Parathyroid adenoma (tissue), 2 donors: Measurements from ENCODE around the gene UNCX.

Experiments
- H2AFZ ChIP-seq: fragments of 300-600 bp; sonication (generic); one replicate; pipeline ENCODE4 v1.7.0; 2017; ENCODE audit warnings: antibody characterized with exemption, mild to moderate bottlenecking
- H3K27ac ChIP-seq: fragments of 300-600 bp; sonication (generic); one replicate; pipeline ENCODE4 v1.7.0; 2017
- H3K27me3 ChIP-seq: fragments of 300-600 bp; sonication (generic); one replicate; pipeline ENCODE4 v1.7.0; 2017; ENCODE audit warnings: low read length; ENCODE audit not compliant: control insufficient read depth, insufficient read depth
- H3K36me3 ChIP-seq: fragments of 300-600 bp; sonication (generic); one replicate; pipeline ENCODE4 v1.7.0; 2017; ENCODE audit warnings: low read length; ENCODE audit not compliant: control insufficient read depth, insufficient read depth
- H3K4me1 ChIP-seq: fragments of 300-600 bp; sonication (generic); one replicate; pipeline ENCODE4 v1.7.0; 2017; ENCODE audit warnings: control low read depth
- H3K4me2 ChIP-seq: fragments of 300-600 bp; sonication (generic); one replicate; pipeline ENCODE4 v1.7.0; 2017; ENCODE audit warnings: low read length
- H3K4me3 ChIP-seq: fragments of 300-600 bp; sonication (generic); one replicate; pipeline ENCODE4 v1.7.0; 2017; ENCODE audit warnings: low read depth, low read length
- H3K79me2 ChIP-seq: fragments of 300-600 bp; sonication (generic); one replicate; pipeline ENCODE4 v1.7.0; 2017; ENCODE audit warnings: control low read depth
- H3K9ac ChIP-seq: fragments of 300-600 bp; sonication (generic); one replicate; pipeline ENCODE4 v1.7.0; 2017; ENCODE audit warnings: mild to moderate bottlenecking
- H3K9me3 ChIP-seq: fragments of 300-600 bp; sonication (generic); one replicate; pipeline ENCODE4 v1.7.0; 2017; ENCODE audit warnings: low read length; ENCODE audit not compliant: control insufficient read depth
- TF ChIP-seq, protein P1 (sequence below): fragments of 300-600 bp; sonication (generic); IDR thresholded peaks from one replicate; pipeline ENCODE4 v1.7.0; 2017; ENCODE audit warnings: antibody characterized with exemption, mild to moderate bottlenecking
- donor health status: primary hyperparathyroidism.

The UNCX gene

DNA sequence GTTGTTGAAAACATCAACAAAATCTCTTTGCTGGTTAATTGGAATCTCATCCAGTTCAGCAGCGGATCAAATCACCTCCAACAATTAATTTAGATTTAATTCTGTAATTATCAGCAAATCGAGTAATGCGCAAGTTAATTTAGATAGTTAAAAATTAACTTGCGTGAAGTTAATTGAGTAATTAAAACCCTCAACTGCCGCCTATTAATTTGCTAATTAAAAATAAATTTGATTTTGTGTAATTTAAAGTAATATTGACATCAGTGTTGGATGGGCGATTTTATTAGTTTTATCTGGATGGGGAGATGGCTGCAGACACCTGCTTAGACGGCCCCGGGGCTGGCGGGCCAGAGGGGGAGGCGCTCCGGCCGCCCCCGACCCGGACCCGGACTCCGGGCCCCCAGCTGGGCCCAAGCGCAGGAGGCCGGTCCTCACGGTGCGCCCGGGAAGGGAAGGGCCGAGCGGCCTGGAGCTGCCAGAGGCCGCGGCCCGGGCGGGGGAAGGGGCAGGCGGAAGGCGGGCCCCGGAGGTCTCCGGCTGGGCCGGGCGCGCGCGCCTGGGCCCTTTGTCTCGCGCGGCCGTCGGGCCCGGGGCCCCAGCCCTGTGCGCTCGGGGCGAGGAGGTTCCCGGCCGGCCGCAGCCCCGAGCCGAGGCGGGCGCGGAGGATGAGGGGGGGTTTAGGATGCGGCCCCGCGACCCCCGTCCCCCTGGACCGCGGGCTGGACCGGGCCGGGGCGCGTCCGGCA lies 3.3 kb upstream of the UNCX start:
- Histone ChIP-seq H3K27me3 (peaks cover 41% of the 10 kb centered on the region), H3K4me3 (no peak overlapping the region), H3K79me2 (no peaks in the 10 kb centered on the region), H3K9ac (no peak overlapping the region), H3K4me1 (no peaks in the 10 kb centered on the region), H3K27ac (no peak overlapping the region), H3K36me3 (no peaks in the 10 kb centered on the region), H2AFZ (no peak overlapping the region), H3K9me3 (no peaks in the 10 kb centered on the region), H3K4me2 (no peak overlapping the region)
- TF ChIP-seq, protein P1, sequence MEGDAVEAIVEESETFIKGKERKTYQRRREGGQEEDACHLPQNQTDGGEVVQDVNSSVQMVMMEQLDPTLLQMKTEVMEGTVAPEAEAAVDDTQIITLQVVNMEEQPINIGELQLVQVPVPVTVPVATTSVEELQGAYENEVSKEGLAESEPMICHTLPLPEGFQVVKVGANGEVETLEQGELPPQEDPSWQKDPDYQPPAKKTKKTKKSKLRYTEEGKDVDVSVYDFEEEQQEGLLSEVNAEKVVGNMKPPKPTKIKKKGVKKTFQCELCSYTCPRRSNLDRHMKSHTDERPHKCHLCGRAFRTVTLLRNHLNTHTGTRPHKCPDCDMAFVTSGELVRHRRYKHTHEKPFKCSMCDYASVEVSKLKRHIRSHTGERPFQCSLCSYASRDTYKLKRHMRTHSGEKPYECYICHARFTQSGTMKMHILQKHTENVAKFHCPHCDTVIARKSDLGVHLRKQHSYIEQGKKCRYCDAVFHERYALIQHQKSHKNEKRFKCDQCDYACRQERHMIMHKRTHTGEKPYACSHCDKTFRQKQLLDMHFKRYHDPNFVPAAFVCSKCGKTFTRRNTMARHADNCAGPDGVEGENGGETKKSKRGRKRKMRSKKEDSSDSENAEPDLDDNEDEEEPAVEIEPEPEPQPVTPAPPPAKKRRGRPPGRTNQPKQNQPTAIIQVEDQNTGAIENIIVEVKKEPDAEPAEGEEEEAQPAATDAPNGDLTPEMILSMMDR = no peak

DNA sequence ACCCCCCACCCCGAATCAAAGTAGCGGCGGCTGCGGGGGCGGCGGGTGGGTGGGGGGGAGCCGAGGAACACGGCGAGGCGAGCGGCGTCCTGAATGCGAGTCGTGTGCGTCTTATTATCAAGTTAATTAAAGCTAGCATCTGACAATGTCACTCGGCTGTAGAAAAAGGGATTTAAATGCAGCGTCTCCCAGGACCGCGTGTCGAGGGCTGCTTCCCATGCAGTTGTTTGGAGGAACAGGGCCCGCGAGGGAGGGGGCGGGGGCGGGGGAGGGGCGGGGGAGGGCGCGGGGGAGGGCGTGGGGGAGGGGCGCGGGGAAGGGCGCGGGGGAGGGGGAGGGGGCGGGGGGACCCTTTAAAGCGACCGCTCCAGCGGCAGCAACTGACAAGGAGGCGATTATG lies 2.7 kb upstream of the UNCX start:
- Histone ChIP-seq H3K27me3 (peaks cover 43% of the 10 kb centered on the region), H3K36me3 (no peaks in the 10 kb centered on the region), H3K4me3 (no peak overlapping the region), H3K79me2 (no peaks in the 10 kb centered on the region), H3K27ac (no peak overlapping the region), H3K9me3 (no peaks in the 10 kb centered on the region), H2AFZ (no peak overlapping the region), H3K4me1 (no peaks in the 10 kb centered on the region), H3K4me2 (no peak overlapping the region), H3K9ac (no peak overlapping the region)
- TF ChIP-seq, protein P1 = no peak

- Histone ChIP-seq H3K36me3 (no peaks in the 10 kb centered on the region), H3K4me3 (no peak overlapping the region), H3K4me2 (no peak overlapping the region), H3K79me2 (no peaks in the 10 kb centered on the region), H3K27me3 (peaks cover 48% of the 10 kb centered on the region), H2AFZ (no peak overlapping the region), H3K27ac (no peak overlapping the region), H3K9ac (no peak overlapping the region), H3K4me1 (no peaks in the 10 kb centered on the region), H3K9me3 (no peaks in the 10 kb centered on the region)
- TF ChIP-seq, protein P1 = no peak
These were observed 2.1 kb upstream of the UNCX start for GRCh38 chr7:1230411-1231213.

DNA sequence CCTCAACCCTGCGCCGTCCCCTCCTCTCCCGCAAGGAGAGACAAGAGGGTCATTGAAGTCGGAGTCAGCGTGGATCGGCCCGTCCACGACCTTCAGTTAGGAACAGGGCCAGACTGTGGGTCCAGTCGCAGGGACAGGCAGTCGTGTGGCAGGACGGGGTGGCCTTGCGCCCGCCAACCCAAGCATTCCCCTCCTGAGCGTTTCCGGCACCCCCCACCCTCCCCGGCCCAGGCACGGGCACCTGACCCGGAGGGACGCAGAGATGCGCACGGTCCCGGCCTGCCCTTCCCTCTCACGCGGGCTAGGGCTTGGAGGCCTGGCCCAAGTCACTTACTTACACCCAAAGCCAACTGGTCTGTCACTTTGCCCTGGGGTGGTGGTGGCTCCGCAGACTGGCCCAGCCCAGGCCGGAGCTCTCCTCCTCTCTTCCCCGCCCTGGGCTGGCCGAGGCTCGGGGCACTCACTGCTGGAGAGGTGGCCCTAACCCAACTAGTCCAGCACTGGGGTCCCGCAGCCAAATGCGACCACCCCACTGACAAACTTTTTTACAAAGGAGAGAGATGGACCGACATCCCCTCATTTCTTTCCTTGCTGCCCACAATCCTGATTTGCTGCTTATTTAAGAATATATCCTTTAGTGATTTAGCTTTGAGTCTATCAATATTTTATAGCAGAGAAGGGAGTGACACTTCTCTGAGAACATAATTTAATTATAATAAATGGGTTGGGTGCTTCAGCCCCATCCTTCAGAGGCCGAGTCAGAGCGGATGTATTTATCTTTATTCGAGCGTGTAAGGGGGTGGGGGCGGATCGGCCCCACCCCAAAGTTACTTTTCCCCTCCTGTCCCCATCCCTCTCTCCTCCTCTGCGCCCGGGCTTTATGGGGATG lies 1.2 kb upstream of the UNCX start:
- H3K79me2 ChIP-seq = no peaks in the 10 kb centered on the region
- no peak overlapping the region for H3K9ac ChIP-seq
- H3K4me1 ChIP-seq = no peaks in the 10 kb centered on the region
- H3K36me3 ChIP-seq = no peaks in the 10 kb centered on the region
- no peak overlapping the region for H3K4me3 ChIP-seq
- no peak overlapping the region for H3K4me2 ChIP-seq
- no peak overlapping the region for H2AFZ ChIP-seq
- no peak overlapping the region for H3K27ac ChIP-seq
- peaks cover 40% of the 10 kb centered on the region for H3K27me3 ChIP-seq
- TF ChIP-seq, protein P1 = no peak
- H3K9me3 ChIP-seq = no peaks in the 10 kb centered on the region
